SIG-M5 treated with dmso at 0.1 percent for 504 hours (cell line): ENCODE data around the gene ZNF180.
"Not testable (repeated sequence)": the region's sequence is repeated elsewhere in the genome, so short reads cannot be mapped to it uniquely, and the experiment has no call there.

Source experiments
- DNase-seq: peaks from one replicate; lab custom pipeline; 2025; ENCODE audit not compliant: unreplicated experiment; lab: John Stamatoyannopoulos, UW

ZNF180 gene

GRCh38 chr19:44499962-44500949, at the start of gene ZNF180:
ZNF180 (minus strand) TSS chr19:44500522; CDS start chr19:44497334, 3,188 bp downstream.
- peak; percentile 87 for DNase-seq

DNA sequence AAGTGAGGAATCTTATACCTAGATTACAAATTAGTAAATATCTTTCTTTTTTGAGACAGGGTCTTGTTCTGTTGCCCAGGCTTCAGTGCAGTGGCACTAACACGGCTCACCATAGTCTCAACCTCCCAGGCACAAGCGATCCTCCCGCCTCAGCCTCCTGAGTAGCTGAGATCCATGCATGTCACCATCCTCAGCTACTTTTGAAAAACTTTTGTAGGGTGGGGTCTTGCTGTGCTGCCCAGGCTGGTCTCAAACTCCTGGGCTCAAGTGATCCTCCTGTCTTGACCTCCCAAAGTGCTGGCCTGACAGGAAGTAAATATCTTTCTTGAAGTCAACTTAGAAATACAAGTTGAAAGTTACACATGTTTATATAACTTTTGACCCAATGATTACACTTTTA, 49.2 kb upstream of the ZNF180 start:
- DNase-seq = no peak

- no peak for DNase-seq
Observed at GRCh38 chr19:44548736-44549135, 48.4 kb upstream of the ZNF180 start.

GRCh38 chr19:44544031-44544430, 43.7 kb upstream of the ZNF180 start:
- no peak for DNase-seq

GRCh38 chr19:44542671-44543070, 42.3 kb upstream of the ZNF180 start:
- DNase-seq = no peak

DNA sequence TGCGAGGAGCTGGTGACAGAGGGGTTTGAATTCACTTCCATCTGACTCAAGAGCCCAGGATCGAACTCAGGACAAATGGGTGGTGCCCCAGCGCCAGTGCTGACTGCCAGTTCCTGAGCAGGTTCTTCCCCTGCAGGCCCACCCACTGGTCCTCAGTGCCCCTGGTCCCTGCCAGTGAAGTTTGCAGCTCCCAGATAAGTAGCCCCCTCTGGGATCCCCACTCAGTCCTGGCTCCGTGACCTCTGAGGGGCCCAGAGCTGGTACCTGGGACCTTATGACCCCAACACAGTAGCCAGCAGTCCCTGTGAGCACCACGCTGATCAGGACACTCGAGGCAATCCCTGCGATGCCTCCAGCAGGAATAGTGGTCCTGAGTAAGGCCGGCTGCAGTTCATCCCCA, 40.4 kb upstream of the ZNF180 start:
- DNase-seq = no peak

DNA sequence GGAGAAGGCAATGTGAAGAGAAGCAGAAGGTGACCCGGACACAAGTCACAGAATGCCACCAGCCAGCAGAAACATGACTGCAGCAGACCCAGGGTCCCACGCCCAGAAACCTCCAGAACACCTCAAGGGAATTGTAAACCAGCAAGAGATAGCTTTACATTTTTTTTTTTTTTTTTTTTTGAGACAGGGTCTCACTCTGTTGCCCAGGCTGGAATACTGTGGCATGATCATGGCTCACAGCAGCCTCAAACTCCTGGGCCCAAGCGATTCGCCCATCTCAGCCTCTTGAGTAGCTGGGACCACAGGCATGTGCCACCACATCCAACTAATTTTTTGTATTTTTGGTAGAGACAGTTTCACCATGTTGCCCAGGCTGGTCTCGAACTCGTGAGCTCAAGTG, 39.7 kb upstream of the ZNF180 start:
- DNase-seq = no peak

DNA sequence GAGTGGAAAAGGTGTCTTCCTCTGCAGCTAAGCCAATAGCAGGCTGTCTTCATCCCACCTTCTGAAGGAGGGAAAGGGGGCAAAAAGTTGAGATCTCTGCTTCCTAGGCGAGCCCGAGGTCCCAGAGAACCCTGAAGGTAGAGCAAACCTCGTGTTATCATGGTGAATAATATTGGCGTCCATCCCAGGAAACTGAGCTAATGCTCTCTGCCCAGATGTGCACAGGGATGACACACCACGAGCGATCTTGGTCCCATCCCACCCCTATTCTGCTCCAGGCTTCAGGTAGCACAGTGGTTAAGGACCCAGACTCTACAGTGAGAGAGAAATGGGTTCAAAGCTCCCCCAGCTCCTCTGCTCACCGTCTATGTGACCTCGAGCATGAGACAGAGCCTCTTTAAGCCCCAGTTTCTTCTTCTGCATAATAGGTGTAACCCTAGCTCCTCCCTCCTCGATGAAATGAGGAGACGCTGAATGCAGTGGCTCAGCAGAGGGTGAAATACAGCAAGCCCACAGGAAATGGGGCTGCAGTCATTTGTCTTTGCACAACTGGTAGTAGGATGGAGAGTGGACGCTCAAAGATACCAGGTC, 39.0 kb upstream of the ZNF180 start:
- no peak for DNase-seq

DNA sequence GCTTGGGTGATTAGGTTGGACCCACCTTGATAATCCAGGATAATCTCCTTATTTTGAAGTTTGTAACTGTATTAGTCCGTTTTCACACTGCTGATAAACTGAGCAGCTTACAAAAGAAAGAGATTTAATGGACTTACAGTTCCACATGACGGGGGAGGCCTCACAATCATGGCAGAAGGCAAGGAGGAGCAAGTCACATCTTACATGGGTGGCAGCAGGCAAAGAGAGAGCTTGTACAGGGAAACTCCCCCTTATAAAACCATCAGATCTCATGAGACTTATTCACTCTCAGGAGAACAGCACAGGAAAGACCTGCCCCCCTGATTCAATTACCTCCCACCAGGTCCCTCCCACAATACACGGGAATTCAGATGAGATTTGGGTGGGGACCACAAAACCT, 35.0 kb upstream of the ZNF180 start:
- not testable (repeated sequence) for DNase-seq

DNA sequence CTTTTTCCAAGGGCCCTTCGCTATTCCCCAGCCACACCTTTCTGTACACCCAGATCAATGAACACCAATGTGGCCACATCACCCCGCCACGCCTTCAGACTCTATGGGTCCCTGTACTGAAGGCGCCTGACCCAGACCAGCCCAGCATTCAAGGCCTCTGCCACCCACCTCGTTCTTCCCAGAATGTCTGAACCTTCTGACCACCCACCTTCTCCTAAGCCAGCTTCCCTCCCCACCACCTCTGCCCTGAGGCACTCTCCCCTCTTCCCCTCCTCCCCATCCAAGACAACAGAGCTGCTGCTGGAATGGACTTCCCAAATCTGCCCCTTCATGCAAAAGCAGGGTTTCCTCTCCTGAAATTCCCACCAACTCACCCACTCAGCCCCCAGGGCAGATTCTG, 32.5 kb upstream of the ZNF180 start:
- DNase-seq = no peak

DNA sequence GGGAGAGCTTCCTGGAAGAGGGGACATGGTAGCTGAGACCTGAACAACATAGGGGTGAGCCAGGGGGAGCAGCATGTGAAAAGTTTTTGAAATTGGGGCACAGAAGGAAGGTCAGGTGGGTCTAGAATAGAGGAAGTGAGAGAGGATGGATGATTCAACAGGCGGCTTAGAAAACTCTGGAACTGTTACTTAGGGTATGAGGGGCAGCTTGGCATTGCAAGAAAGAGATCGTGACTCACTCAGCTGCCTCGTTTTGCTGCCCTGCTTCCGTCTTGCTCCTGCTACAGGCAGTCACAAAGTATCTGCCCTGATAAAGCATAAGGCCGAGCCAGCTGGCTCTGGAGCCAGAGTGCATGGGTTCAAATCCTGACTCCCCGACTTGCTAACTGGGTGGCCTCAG, 30.5 kb upstream of the ZNF180 start:
- DNase-seq = peak; percentile 51

DNA sequence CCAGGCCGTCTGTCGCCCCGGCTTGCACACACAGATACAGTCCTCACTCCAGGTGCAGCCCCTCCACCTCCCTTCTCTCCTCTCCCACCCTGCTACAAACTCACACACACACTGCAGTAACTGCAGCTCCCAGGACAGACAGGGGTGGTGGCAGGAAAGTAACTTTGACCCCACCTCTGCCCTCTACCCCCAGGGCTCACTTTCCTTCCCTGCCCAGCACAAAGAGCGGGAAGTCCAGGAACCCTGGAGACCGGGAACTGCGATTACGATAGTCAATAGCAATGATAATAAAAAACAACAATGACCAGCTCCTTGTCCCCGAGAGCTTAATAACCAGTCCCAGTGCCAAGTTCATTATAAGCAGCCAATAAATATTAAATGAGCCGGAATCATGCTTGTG, 29.2 kb upstream of the ZNF180 start, which contains the start of gene CEACAM20:
Gene CEACAM20, minus strand, starts transcription at position 140 of the 400 bp plus-strand sequence. CDS start 166 bp downstream, outside the sequence.
- DNase-seq = no peak

DNA sequence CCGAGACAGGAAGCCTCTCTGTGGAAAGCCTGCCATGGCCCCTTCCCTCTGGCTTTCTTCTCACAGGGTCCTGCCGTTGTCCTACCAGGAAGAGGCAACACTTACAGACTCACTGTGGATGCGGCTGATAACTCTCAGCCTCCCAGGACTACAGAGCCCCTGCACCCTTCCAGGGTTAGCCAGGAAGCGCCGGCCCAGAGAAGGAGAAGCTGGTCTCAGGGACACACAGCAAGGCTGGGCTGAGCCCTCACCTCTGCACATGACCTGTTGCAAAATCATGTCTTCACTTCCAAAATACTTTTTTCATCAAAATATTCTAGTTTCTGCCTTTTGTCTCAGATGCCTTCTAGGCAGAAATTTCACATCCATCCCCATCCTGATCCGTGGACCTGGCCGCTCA, 27.2 kb upstream of the ZNF180 start:
- no peak for DNase-seq

DNA sequence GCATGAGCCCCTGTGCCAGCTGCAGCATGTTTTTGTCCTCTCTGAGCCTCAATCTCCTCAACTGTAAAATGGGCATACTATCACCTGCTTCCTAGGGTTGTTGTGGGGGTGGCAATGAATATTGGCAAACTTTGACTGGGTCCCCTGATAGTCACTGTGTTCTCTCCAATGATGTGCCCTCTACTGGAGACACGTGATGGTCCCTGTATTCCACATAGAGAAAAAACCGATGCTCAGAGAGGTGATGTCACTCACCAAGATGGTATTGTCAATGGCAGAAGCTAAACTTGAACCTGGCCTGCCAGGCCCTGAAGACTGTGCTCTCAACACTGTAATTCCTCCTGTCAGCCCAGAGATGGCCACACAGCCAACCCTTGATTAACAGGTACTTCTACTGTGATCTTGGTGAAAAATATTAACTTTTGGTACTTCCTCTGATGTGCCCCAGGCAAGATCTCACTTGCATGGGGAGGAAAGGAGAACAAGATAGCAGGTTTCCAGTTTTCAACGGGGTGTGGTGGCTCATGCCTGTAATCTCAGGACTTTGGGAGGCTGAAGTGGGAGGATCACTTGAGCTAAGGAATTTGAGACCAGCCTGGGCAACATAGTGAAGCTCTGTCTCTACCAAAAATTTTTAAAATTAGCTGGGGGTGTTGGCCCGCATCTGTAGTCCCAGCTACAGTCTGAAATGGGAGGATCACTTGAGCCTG, 25.6 kb upstream of the ZNF180 start:
- DNase-seq = no peak

GRCh38 chr19:44521370-44521769, 21.0 kb upstream of the ZNF180 start:
- DNase-seq = no peak

GRCh38 chr19:44517146-44517545, 16.8 kb upstream of the ZNF180 start:
- no peak for DNase-seq

- DNase-seq = no peak
Observed at GRCh38 chr19:44515907-44516306, 15.6 kb upstream of the ZNF180 start.

- no peak for DNase-seq
Observed at GRCh38 chr19:44515031-44515430, 14.7 kb upstream of the ZNF180 start.

DNA sequence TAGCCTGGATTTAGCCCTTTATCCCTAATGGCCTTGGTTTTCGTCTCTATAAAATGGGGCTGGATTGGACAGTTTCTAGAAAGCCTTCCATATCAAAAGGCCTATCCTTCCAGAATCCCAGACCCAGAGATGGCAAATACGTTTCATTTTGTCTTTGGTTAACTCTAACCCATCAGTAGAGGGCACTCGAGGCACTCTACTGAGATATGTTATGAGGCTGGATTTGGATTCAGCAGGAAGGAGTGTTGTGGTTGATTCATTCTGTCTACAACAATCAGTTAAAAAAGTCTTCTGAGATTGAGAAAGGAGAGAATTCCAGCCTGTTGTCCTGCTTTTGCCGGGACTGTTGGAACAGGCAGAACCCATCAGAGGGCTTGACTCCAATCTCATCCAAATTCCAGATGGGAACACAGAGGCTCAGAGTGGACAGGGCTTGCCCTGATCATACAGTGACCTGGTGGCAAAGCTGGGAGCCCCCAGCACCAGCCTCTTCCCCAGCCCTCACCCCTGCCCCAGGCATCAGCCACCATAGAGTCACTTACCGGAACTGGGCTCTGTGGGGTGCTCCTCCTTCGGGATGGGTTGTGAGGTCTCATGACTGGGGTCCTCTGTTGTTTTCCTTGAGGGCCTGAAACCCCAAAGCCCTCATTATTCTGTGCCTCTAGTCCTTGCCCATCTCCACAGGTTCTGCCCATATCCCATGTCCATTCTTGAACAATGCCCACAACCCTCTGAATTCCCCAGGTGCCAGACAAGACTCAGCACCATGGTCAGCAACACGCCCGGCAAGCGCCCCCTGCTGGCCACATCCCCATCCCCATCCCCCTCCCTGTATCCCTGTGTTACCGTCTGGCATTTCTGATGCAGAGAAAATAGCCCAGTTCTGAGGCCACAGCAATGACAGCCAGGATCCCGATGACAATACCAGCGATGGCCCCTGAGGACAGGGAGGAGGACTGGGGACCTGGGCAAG, 12.3 kb upstream of the ZNF180 start:
- DNase-seq = peak; percentile 55

DNA sequence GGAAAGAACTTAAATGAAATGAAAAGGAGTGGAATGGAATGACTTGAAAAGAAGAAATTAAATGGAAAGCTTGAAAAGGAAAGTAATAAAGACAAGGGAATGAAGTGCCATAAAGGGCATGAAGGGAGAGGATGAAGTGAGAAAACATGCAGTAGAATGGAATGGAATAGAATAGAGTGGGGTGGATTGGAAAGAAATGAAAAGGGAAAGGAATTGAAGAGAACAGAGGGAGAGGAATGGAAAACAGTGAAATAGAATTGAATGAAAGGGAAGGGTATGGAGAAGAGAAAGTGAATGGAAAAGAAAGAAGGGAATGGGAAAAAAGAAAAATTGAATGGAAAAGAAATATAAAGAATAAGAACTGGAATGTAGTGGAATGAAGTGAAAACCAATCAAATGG, 9.2 kb upstream of the ZNF180 start:
- DNase-seq = no peak
